NOMO-1 treated with dmso at 0.1 percent for 144 hours (cell line): ENCODE measurements around the gene GJA3.

Source experiments
- DNase-seq: peaks from one replicate; lab custom pipeline; 2025; ENCODE audit not compliant: unreplicated experiment; lab: John Stamatoyannopoulos, UW

Gene GJA3

GRCh38 chr13:20130012-20130411 is 30.8 kb downstream of the GJA3 start:
- DNase-seq: no peak

GRCh38 chr13:20129076-20129475 is 31.8 kb downstream of the GJA3 start:
- DNase-seq: no peak

- DNase-seq: no peak
Observed at GRCh38 chr13:20128459-20128931, 32.4 kb downstream of the GJA3 start.

- DNase-seq: peak; percentile 65
Observed at GRCh38 chr13:20127562-20128458, 33.0 kb downstream of the GJA3 start.

GRCh38 chr13:20127262-20127561 is 33.6 kb downstream of the GJA3 start:
- peak; percentile 63 for DNase-seq

GRCh38 chr13:20126541-20127261 is 34.2 kb downstream of the GJA3 start:
- peak; percentile 86 for DNase-seq

- no peak for DNase-seq
Observed at GRCh38 chr13:20125783-20126165, 35.1 kb downstream of the GJA3 start.

GRCh38 chr13:20125129-20125782 is 35.6 kb downstream of the GJA3 start:
- no peak for DNase-seq

- DNase-seq: no peak
Observed at GRCh38 chr13:20124303-20124702, 36.5 kb downstream of the GJA3 start.

- DNase-seq: peak; percentile 77
Observed at GRCh38 chr13:20121159-20121525, 39.7 kb downstream of the GJA3 start.

- no peak for DNase-seq
Observed at GRCh38 chr13:20119960-20120359, 40.9 kb downstream of the GJA3 start.

- no peak for DNase-seq
Observed at GRCh38 chr13:20118268-20119140, 42.3 kb downstream of the GJA3 start.

GRCh38 chr13:20116213-20116612 is 44.6 kb downstream of the GJA3 start:
- no peak for DNase-seq

- no peak for DNase-seq
Observed at GRCh38 chr13:20114066-20114610, 46.7 kb downstream of the GJA3 start.

GRCh38 chr13:20109037-20109436 is 51.8 kb downstream of the GJA3 start:
- DNase-seq: no peak

GRCh38 chr13:20106742-20107141 is 54.1 kb downstream of the GJA3 start:
- no peak for DNase-seq

- DNase-seq: peak; percentile 41
Observed at GRCh38 chr13:20105161-20105689, 55.6 kb downstream of the GJA3 start.

GRCh38 chr13:20102525-20103180 is 58.2 kb downstream of the GJA3 start:
- no peak for DNase-seq

GRCh38 chr13:20101467-20102316 is 59.2 kb downstream of the GJA3 start:
- DNase-seq: no peak
